HG03571 (cell line): ENCODE data around the gene TWSG1.
"Not testable (repeated sequence)": the region's sequence is repeated elsewhere in the genome, so short reads cannot be mapped to it uniquely, and the experiment has no call there.

Source experiments
- ATAC-seq: cut with Tn5 transposase; IDR thresholded peaks from one replicate; pipeline ENCODE4 v1.9.1; 2021; ENCODE audit not compliant: unreplicated experiment

TWSG1 gene

DNA sequence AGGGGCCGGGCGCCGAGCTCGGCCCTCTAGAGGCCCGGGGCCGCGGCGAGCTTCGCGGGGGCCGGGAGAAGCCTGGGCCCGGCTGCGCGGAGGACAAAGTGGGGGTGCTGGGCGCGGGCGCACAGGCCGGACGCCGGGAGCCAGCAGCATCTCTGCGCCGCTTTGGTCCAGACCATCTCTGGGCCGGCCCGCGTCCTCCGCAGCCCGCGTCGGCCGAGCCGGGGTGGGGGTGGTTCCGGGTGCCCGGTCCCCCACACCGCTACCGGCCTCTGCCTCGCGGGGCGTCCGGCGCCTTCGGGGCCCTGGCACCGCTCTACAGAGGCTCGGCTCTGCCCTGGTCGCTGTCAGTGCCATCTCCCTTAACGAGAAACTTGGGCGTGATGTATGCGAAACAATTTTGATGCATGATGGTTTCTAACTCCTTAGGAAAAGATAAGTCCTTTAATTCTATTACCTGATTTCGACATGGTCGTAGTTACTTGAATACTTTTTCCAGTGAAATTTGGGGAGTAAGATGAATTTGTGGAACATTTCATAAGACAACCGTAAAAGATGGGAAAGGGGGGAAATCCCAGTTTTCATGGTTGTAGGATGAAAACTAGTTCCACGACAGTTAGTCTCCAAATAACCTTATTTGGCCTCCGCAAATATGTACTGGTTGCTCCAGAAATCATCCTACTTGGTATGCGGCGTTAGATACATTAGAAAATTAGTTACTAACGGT lies 562 bp downstream of the TWSG1 start:
- peak; percentile 36 for ATAC-seq

DNA sequence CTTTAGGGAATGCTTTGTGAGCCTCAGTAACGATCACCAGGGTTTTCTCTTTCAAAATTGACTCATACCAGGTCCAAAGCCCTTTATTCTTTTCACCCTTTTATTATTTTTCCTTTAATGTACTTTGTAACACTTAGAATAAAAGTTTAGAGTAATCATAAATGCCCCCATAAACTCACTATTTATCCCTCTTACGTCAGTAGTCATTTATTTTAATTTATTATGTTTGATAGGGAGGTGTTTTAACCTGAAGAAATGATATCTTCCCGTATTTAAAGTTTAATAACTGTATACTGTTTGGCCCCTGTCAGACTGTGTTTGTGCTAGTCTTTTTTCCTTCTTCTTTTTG lies 1.1 kb downstream of the TWSG1 start:
- no peak for ATAC-seq

DNA sequence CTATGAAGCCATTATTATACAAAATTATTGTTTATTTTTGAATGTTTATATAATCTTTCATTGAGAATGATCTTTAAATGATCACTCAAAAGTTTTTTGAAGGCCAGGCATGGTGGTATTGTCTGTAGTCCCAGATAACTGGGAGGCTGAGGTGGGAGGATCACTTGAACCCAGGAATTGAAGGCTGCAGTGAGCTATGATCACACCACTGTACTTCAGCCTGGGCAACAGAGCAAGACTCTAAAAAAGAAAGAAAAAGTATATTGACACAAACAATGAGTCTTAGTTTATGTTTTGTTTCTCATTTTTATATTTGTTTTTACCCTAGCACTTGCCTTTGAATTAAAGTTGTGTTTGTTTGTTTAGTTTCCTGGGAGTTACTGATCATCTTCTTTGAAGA lies 2.3 kb downstream of the TWSG1 start:
- no peak for ATAC-seq

DNA sequence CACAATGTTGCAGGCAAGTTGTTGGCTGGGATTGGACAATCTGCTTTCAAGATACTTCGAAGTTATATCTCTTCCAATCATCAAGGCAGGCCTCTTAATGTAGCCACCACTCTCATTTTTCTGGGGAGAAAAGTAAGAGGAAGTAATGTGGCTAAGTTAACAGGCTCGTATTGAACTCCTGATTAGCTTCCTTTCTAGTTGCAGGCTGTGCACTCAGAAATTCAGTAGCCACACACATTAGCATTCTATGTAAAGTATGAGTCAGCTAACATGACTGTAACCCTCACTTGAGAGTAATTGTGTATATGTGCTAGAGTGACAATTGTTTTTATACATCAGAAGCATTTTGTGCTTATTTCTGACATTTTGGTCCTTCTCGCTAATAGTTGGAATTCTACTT lies 3.3 kb downstream of the TWSG1 start:
- ATAC-seq: no peak

DNA sequence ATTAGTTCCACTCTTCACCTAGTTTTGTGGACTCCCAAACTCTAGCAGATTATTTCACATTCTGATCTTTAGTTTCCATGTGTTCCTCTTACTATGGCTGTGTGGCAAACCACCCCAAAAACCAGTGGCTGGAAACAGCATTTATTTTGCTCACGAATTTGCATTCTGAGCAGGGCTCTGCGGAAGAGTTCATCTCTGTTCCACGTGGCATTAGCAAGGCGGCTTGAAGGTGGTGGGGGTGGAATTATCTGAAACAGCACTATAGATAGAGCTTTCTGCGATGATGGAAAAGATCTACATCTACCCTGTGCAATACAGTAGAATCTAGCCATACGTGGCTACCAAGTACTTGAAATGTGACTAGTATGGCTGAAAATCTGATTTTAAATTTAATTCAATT lies 5.9 kb downstream of the TWSG1 start:
- no peak for ATAC-seq

DNA sequence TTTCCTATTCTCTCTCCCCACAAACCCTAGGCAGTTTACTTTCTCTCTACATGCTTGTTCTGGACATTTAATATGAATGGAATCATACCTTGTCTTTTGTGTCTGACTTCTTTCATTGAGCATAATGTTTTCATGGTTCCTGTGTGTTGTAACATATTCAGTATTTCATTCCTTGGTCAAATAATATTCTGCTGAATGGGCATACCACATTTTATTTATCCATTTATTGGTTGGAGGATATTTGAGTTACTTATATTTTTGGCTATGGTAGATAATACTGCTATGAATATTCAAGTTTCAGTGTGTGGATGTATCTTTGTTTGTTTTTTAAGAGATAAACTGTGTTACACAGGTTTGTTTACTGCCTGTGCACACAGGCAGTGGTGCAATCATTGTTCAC lies 9.0 kb downstream of the TWSG1 start:
- ATAC-seq: no peak

DNA sequence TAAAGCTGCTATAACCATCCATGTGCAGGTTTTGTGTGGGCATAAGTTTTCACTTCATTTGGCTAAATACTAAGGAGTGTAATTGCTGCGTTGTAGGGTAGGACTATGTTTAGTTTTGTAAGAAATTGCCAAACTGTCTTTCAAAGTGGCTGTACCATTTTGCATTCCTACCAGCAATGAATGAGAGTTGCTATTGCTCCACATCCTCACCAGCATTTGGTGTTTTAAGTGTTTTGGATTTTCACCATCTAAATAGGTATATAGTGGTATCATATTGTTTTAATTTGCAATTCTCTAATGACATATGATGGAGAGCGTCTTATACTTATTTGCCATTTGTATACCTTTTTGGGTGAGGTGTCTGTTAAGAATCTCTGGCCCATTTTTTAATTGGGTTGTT lies 12.2 kb downstream of the TWSG1 start:
- no peak for ATAC-seq

DNA sequence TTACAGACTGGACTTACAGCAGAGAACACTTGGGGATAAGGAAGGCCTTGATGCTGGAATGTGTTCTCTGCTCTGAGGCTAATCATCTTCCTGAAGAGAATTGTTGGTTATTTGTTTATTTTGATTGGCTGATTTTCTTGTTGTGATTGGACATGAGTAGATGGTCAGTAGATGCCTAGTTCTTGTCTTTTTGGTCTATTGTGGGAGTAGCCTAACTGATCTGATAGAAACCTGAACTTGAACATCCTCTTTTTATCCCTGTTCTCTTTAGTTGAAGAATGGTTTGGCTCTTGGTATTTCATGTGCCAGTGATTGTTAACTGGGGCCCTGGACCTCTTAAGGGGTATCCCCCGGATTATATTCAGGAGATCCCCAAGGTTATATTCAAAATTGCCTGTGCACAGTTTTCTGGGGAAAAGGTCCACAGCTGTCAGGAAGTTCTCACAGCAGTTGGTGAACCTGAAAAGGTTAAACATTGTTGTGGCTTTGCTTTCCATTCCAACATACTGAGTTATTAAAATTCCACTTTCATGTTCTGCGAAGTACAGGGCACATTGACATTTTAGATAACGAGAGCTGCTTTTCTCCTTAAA lies 13.6 kb downstream of the TWSG1 start:
- no peak for ATAC-seq

DNA sequence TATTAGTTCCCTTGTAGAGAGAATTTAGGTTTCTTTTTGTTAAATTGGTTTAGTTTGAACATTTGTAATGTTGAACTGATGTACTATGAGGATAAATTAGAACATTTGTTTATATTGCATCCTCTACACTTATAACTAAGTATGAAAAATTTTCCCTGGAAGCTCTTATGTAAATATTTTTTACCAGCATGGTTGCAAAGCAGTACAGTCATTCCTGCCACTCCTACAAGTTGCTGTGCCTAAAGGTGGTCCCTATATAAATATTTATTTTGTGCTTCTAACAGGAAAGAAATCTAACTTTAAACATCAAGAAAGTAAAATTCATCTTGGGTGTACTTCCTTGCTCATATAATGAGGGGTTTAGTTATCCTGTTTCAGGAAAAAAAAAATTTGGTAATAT lies 14.2 kb downstream of the TWSG1 start:
- no peak for ATAC-seq

DNA sequence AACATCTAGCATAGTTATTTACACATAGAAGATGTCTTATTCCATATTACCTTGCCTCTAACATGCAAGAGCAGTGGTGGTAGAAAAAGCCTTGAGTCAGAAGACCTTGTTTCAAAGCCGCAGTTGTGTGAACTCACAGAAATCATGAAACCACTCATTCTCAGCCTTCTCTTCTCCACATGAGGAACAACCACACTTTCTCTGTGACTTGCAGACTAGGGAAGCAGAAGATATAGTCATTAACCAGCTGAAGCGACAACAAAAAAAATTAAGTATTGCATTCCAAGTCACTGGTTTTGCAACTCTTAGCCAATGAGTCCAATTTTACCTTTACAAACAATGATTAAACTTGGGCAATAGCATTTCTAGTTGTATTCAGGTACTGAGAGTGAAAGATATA lies 19.0 kb downstream of the TWSG1 start:
- peak; percentile 81 for ATAC-seq

DNA sequence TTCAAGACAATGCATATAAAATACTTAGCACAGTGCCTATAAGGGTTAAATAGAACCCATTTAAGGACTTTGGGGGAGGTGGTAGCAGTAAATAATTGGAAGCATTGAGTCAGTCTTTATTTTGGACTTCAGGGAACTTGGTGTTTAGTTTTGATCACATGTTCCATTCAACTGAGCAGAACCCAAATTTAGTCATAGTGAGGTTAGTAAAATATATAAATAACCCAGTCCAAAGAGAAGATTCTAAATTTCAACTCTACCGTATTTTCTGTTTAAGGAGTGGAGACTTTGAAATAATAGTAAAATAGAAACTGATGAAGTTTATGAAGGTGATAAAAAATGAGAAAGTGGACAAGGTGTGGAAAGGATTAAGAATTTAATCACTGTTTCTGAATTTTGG lies 19.7 kb downstream of the TWSG1 start:
- peak; percentile 35 for ATAC-seq

DNA sequence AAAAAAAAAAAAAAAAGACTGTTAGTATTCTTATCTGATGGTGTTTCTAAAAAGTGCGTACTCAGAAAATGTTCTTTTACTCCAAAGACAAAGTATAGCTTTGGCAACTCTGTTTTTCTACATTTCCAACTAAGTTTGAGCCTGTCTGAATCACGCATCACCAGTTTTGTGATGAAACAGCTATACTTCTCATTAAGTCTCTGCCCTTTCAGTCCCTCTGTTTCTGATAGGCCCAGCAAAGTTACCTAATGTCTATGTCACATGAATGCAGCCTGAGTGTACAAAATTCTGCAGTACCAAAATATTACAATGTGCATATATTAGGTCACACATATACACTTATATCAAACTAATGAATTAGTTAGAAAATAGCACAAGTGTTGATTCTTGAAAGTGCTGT lies 22.4 kb downstream of the TWSG1 start:
- ATAC-seq: no peak

DNA sequence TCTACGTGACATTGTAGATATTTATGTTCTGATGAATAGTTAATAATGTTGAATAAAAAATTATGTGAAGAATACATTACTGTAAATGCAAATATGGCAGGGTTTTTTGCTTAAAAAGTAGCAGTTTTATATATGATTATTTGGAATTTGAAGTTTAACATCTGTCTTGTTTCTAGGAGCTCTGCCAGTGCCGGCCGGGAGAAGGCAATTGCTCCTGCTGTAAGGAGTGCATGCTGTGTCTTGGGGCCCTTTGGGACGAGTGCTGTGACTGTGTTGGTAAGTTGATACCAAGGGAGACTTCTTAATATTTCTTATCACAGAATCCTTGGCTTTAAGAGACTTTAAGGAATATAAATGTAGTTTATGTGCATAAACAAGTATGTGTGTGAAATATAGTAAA lies 25.2 kb downstream of the TWSG1 start:
- ATAC-seq: no peak

DNA sequence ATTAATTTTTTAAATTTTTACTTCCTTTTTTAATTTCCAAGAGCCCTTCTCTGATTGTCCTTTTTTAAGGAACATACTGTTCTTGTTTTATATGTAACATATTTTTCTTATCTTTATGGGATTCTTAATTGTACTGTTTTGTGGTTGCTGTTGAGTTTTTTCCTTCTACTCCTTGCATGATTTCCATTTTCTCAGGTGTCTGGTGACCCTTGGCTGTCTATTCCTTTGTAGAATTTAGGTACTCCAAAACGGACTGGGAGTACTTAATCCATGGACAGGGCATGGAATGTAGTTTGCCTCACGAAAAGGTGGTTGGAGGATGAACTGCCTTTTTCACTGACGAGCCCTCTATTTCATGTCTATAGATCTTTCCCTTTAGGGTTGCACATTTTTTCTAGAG lies 26.6 kb downstream of the TWSG1 start:
- ATAC-seq: no peak

DNA sequence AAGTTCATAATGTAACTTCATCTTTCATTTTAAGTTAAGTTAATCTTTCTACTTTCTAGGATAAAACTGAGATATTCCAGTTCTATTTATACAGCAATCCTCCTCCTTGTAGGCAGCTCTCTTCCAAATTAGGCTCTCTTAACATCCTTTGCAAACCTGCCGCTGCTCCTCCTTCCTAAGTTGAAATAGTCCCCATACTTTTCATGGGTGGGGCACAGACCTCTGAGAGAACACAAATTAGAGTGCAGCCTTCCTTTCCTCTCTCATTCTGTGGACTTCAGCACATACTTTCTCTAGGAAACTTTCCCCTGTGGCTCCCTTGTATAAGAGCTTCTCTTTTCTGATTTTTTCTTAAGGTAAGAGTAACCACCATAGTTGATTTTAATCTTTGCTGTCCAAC lies 28.3 kb downstream of the TWSG1 start:
- ATAC-seq: no peak

DNA sequence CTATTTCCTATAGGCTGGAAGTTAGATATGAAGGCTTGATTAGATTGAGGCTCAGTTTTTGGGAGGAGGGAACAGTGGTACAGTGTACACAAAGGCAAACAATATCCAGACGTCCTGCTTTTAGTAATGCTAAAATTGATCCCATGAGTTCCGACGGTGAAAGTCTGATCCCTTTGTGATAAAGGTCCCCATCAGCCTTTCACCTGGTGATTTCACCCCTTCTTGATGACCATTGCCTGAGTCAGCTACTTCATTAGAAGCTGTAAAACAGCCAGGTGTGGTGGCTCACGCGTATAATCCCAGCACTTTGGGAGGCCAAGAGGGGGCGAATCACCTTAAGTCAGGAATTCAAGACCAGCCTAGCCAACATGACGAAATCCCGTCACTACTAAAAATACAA lies 29.7 kb downstream of the TWSG1 start:
- ATAC-seq: no peak

DNA sequence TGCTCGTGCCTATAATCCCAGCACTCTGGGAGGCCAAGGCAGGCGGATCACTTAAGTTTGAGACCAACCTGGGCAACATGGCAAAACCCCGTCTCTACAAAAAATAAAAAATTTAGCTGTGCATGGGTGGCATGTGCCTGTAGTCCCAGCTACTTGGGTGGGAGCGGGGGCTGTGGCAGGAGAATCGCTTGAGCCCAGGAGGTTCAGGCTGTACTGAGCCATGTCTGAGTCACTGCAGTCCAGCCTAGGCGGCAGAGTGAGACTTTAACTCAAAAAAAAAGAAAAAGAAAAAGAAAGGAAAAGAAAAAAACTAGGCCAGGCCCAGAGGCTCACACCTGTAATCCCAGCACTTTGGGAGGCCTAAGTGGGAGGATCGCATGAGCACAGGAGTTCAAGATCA lies 30.8 kb downstream of the TWSG1 start:
- ATAC-seq: no peak

DNA sequence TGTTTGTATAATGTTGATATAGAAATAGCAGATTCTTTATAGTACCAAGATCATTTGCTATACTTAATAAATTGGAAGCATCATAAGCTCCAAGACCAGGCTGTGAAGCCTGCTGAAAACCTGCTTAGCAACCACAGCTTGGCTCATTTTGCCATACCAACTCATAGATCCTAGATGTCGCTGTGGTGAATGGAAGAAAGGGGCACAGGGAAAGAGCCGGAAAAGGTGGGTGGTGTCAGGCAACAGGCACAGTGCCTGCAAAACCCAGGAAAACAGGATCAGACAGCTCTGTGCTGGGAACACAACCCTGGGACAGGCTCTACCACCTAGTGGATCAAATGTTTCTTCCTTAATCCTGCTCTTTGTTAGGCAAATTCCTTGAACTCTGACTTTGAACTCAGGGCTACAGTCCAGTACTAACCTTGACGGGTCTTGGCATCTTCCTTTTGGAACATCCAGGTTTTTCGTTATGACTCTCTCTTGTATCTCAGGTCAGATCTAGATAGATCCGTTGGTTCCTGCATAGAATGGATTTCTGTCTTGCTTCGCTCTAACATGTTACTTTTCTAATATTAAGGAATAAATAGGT lies 31.6 kb downstream of the TWSG1 start:
- ATAC-seq: no peak

DNA sequence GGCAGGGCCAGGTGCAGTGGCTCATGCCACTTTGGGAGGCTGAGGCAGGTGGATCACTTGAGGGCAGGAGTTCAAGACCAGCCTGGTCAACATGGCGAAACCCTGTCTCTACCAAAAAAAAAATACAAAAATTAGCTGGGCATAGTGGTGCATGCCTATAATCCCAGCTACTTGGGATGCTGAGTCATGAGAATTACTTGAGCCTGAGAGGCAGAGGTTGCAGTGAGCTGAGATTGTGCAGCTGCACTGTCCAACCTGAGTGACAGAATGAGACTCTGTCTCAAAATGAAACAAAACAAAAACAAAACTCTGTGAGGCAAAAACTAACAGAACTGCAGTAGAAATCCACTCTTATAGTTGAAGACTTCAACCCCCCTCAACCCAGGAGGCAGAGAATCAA lies 38.7 kb downstream of the TWSG1 start:
- ATAC-seq: not testable (repeated sequence)

DNA sequence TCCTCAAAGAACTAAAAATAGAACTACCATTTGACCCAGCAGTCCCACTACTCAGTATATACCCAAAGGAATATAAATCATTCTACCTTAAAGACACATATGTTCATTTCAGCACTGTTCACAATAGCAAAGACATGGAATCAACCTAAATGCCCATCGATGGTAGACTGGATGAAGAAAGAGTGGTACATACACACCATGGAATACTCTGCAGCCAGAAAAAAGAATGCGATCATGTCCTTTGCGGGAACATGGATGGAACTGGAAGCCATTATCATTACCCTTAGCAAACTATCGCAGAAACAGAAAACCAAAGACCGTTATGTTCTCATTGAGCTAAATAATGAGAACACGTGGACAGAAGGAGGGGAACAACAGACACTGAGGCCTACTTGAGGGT lies 44.5 kb downstream of the TWSG1 start:
- ATAC-seq: no peak

DNA sequence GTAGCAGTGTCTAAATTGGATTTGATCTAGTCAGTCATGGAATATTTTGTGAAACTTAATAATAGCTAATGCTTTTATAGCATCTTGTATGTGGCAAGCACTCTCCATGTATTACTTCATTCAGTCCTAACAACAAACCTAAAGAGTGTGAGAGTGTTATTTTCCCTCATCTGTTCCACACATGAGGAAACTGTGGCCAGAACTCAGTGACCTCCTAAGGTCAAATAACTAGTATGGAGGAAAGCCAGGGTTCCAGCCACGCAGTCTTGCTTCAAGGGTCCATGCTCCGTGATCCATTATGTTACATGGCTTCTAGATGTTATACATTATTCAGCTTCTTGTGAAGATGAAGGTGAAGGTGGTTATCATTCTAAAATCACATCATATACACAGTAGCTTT lies 45.5 kb downstream of the TWSG1 start:
- no peak for ATAC-seq

DNA sequence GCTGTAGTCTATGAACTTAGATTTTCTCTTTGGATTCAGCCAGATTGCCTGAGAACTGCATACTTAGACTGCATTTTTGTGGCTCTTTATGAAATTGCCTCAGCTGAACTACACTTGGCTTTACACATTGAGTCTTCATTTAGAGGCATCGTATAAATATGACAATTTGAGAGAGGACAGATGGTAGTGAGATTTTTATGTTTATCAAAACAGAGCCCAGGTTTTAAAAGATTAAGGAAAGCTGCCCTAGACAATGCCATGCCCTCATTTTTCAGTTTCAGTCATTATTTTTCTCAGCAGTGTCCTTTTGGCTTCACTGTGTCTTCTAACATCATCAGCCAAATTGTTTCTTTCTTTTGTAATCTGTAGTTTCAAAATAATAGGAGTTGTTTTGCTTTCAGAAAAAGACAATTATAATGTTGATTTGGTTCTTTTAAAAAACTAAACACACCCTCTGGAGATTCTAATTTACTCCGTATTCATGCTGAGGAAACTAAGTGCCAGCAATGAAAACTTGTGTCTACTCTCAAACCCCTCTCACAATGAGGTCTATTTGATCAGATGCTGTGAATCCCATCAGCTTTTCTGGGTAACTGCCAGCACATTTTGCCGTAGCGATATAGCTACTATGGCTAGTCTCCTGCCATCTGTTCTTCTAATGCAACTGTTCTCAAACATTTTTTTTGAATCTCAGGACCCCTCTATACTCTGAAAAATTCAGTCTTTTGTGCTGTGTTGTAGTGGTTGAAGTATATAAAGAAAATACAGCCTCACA lies 46.2 kb downstream of the TWSG1 start:
- no peak for ATAC-seq
